Measurements from ENCODE around the gene UBA52. TPM values are rescaled to one million over a fixed set of nuclear protein-coding genes. Genes with fewer than 3 reads are reported as not detected.

UBA52 gene
- polyA plus RNA-seq, 3 donors, result 832 to 3,024 (median 896) TPM

DNA sequence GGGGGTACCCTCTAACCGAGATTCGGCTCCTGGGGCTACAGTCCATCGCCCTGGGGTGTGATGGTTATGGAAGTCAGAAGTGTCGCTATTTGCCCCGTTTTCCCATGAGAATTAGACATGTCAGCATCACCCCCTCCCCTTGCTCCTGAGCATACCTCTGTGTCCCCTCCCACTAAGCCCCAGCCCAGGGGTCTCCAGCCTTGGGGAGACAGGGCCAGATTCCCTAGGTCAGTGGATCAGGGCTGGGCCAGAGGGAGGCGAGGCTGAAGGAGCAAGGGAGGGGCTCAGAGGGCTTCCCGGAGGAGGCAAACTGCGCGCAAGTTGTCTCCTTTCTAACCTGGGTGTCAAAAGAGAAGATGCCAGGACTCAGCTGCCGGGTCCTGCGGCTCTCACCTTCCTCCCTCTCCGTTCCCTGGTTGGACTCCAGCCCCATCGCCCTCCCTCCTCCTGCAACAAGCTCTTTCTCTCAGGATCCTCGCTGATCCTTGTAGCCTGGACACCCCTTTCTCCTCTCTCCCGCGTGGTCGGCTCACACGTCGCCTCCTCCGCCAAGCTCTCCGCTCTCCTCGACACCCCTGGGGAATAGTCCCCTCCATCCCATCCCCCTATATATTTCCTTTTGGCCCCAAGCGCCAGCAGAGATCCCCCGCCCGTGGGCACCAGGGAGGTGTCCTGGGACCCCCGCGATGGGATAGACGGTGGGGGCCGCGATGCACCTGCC, 40.6 kb downstream of the UBA52 start:
- TF ChIP-seq, protein P1, sequence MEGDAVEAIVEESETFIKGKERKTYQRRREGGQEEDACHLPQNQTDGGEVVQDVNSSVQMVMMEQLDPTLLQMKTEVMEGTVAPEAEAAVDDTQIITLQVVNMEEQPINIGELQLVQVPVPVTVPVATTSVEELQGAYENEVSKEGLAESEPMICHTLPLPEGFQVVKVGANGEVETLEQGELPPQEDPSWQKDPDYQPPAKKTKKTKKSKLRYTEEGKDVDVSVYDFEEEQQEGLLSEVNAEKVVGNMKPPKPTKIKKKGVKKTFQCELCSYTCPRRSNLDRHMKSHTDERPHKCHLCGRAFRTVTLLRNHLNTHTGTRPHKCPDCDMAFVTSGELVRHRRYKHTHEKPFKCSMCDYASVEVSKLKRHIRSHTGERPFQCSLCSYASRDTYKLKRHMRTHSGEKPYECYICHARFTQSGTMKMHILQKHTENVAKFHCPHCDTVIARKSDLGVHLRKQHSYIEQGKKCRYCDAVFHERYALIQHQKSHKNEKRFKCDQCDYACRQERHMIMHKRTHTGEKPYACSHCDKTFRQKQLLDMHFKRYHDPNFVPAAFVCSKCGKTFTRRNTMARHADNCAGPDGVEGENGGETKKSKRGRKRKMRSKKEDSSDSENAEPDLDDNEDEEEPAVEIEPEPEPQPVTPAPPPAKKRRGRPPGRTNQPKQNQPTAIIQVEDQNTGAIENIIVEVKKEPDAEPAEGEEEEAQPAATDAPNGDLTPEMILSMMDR (IDR thresholded peaks at IDR 0.05), result no peak
- H3K36me3 ChIP-seq (replicated peaks in 1 of 2; ENCODE audit: control insufficient read depth in 1 of 2, insufficient read depth in 2 of 2, low read length in 2 of 2), result no peaks in the 10 kb centered on the region
- H3K79me2 ChIP-seq (ENCODE audit: insufficient read depth, low read length), result no peaks in the 10 kb centered on the region
- Mint-ChIP-seq H3K9me3 (peaks cover under 1 to 29% (median 14%) of the 10 kb centered on the region in 7 donors), H3K36me3 (peaks cover 3% of the 10 kb centered on the region in 2 donors), H3K27me3 (ENCODE audit: low read depth in 3 of 3) (peaks cover 83 to 98% (median 94%) of the 10 kb centered on the region in 3 donors), H3K27ac (no peak overlapping the region), H3K4me3 (peak overlapping the region in 1 of 2 donors; percentile 83), H3K4me1 (peaks cover 12% of the 10 kb centered on the region)
- no peaks in the 10 kb centered on the region for H4K20me1 ChIP-seq (ENCODE audit: insufficient read depth, low read length)
- H3K9ac ChIP-seq (ENCODE audit: insufficient read depth, low read length, poor library complexity, severe bottlenecking), result no peak overlapping the region
- intact Hi-C loops (cut with micrococcal nuclease), result no loop called here
- peaks cover 69 to 92% of the 10 kb centered on the region in 2 donors for H3K27me3 ChIP-seq (ENCODE audit: control insufficient read depth in 2 of 2, insufficient read depth in 2 of 2, low read length in 2 of 2)
- peak overlapping the region in 1 of 3 experiments; percentile 43 for H3K4me3 ChIP-seq (replicated peaks in 1 of 3; ENCODE audit: low read depth in 2 of 3, low read length in 3 of 3)
- H3K4me2 ChIP-seq (replicated peaks; ENCODE audit: extremely low read depth, low read length, poor library complexity, severe bottlenecking), result peak overlapping the region; percentile 52
- H3K27ac ChIP-seq (ENCODE audit: low read depth in 1 of 2, low read length in 2 of 2), result no peak overlapping the region
- no peak for DNase-seq
- 1% methylated on average over 25 of the region's 30 CpGs for WGBS (ENCODE audit: insufficient coverage)
- peaks cover 0 to 9% of the 10 kb centered on the region in 2 donors for H3K4me1 ChIP-seq (ENCODE audit: control insufficient read depth in 1 of 2, insufficient read depth in 2 of 2, low read length in 2 of 2)
- H2AFZ ChIP-seq (ENCODE audit: insufficient read depth, low read depth, low read length, poor library complexity, severe bottlenecking), result no peak overlapping the region
- peaks cover 4 to 36% of the 10 kb centered on the region in 2 donors for H3K9me3 ChIP-seq (replicated peaks in 1 of 2; ENCODE audit: control insufficient read depth in 1 of 2, insufficient read depth in 1 of 2, low read length in 2 of 2)

DNA sequence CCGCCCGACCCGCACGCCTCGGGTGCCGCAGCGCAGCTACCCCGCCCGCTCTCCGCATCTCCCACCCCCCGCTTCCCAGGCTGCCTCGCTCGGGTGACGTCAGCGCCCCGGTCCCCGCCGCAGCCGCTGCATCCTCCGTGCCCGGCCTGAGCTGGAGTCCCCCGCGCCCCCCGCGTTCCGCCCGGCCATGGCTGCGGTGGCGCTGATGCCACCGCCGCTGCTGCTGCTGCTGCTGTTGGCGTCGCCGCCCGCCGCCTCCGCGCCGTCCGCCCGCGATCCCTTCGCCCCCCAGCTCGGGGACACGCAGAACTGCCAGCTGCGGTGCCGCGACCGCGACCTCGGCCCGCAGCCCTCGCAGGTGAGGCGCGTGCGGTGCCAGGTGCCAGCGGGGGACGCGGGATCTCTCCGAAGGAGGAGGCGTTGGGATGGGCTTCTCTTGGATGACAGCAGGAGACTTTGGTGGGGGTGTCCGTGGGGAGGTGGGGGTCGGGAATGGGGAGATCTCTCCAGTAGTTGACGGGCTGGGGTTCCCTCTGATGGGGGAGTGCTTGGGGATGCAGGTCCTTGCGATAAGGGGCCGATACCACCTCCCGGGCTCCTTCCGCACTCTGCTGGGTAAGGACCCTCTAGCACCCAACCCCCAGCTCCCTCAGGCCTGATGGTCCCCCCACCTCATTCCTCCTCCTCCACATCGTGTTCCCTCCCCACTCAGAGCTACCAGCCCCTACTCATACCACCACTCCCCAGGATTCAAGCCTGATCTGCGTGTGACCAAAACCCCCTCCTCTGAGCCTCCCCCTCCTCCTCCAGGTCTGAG, 41.3 kb downstream of the UBA52 start, which contains the start of gene TMEM59L:
Gene TMEM59L, plus strand, starts transcription at position 99 of the 817 bp plus-strand sequence. Its CDS starts 89 bp downstream, at position 188.
- Histone ChIP-seq H3K27ac (ENCODE audit: low read depth in 1 of 2, low read length in 2 of 2) (no peak within 1 kb of the TSS), H2AFZ (ENCODE audit: insufficient read depth, low read depth, low read length, poor library complexity, severe bottlenecking) (peak within 1 kb of the TSS; percentile 41), H3K4me1 (ENCODE audit: control insufficient read depth in 1 of 2, insufficient read depth in 2 of 2, low read length in 2 of 2) (peaks cover 0 to 9% of the 10 kb centered on the region in 2 donors), H3K4me2 (replicated peaks; ENCODE audit: extremely low read depth, low read length, poor library complexity, severe bottlenecking) (peak within 1 kb of the TSS; percentile 52), H3K79me2 (ENCODE audit: insufficient read depth, low read length) (no peaks in the 10 kb centered on the region), H3K36me3 (replicated peaks in 1 of 2; ENCODE audit: control insufficient read depth in 1 of 2, insufficient read depth in 2 of 2, low read length in 2 of 2) (no peaks in the 10 kb centered on the region), H3K9ac (ENCODE audit: insufficient read depth, low read length, poor library complexity, severe bottlenecking) (peak within 1 kb of the TSS; percentile 4), H4K20me1 (ENCODE audit: insufficient read depth, low read length) (no peaks in the 10 kb centered on the region), H3K4me3 (replicated peaks in 1 of 3; ENCODE audit: low read depth in 2 of 3, low read length in 3 of 3) (peak within 1 kb of the TSS in 1 of 3 experiments; percentile 43), H3K27me3 (ENCODE audit: control insufficient read depth in 2 of 2, insufficient read depth in 2 of 2, low read length in 2 of 2) (peaks cover 61 to 84% of the 10 kb centered on the region in 2 donors), H3K9me3 (replicated peaks in 1 of 2; ENCODE audit: control insufficient read depth in 1 of 2, insufficient read depth in 1 of 2, low read length in 2 of 2) (peaks cover 6 to 35% of the 10 kb centered on the region in 2 donors)
- no peak for DNase-seq
- Mint-ChIP-seq H3K27ac (no peak within 1 kb of the TSS), H3K36me3 (peaks cover 3% of the 10 kb centered on the region in 2 donors), H3K27me3 (ENCODE audit: low read depth in 3 of 3) (peaks cover 82 to 96% (median 89%) of the 10 kb centered on the region in 3 donors), H3K9me3 (peaks cover 4 to 25% (median 16%) of the 10 kb centered on the region in 7 donors), H3K4me3 (peak within 1 kb of the TSS in 1 of 2 donors; percentile 83), H3K4me1 (peaks cover 10% of the 10 kb centered on the region)
- TF ChIP-seq, protein P1 (IDR thresholded peaks at IDR 0.05), result no peak
- WGBS (ENCODE audit: insufficient coverage), result 1% methylated on average over 63 of the region's 70 CpGs
- intact Hi-C loops (cut with micrococcal nuclease), result no loop called here

Measured in CD14-positive monocyte (primary cell).